Activated gamma-delta T cell treated with anti-CD3 and anti-CD28 coated beads, Interleukin-2, amount 50 U/mL, for 16 hours (primary cell): ENCODE measurements around the gene POLL.
A peak's percentile ranks its signal among the peaks of the same experiment; 100 is the strongest.

ENCODE experiments used
- DNase-seq: peaks from one replicate; pipeline ENCODE4 v3.0.0-alpha.2; 2020; ENCODE audit warnings: low read depth

POLL gene

DNA sequence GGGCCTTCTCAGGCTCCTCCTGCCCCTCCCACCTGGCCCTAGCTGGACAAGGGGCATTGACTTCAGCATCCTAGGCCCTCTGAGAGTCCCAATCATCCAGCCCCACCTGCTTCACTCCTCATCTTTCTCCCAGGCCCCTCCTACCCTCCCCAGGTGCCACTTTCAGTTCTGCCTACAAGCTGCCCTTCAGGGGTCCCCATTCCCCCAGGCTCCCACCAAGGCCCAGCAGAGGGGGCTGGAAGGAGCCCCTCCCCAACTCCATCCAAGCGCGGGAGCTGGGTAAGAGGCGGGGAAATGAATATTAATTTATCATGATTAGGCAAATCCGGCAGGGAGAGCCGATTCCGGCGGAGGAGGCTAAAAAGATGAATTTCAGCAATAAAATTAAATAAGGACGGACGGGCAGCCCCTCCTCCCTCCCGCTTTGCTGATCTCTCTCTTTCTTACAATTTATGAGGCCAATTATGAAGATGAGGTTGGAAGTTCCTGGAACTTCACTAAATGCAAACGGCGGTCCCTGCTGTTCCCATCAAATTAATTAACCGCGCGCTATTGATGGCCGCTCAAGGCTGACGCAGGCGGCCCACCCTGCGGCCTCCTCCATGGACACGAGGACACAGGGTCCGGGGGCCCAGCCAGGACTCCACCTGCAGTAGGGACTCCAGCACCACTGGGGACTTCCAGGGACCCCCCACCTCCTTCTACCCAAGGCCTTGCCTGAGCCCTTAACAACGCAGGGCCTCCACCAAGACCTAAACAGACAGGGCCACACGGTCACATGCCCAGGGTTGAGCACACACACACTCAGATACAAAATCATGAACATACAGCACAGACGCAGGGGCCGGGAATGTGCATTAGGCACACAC lies 13.9 kb downstream of the POLL start:
- DNase-seq = no peak

DNA sequence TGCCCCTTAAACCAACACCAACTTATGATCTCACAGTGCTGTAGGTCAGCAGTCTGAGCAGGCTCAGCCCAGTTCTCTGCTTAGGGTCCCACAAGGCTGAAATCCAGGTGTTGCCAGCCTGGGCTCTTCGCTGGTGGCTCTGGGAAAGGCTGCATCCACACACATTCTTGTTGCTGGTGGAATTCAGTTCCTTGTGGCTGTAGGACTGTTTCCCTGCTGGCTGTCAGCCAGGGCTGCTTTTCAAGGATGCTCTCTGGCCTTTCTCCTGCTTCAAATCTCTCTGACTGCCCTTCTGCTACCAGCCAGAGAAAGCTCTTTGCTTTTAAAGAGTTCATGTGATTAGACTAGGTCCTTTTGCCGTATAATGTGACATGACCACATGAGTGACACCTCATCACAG lies 15.3 kb downstream of the POLL start:
- no peak for DNase-seq

DNA sequence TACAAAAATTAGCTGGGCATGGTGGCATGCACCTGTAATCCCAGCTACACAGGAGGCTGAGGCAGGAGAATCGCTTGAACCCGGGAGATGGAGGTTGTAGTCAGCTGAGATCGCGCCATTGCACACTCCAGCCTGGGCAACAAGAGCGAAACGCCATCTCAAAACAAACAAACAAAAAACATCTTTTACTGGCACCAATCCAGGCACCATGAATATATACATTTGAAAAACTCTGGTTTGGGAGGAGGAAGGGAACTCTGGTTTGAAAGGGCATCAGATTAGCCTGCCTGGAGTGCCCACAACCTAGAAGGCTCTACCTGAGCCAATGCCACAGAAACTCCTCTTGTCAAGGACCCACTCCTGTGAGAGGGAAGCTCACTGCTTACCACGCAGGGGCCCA lies 15.9 kb downstream of the POLL start:
- DNase-seq = no peak

DNA sequence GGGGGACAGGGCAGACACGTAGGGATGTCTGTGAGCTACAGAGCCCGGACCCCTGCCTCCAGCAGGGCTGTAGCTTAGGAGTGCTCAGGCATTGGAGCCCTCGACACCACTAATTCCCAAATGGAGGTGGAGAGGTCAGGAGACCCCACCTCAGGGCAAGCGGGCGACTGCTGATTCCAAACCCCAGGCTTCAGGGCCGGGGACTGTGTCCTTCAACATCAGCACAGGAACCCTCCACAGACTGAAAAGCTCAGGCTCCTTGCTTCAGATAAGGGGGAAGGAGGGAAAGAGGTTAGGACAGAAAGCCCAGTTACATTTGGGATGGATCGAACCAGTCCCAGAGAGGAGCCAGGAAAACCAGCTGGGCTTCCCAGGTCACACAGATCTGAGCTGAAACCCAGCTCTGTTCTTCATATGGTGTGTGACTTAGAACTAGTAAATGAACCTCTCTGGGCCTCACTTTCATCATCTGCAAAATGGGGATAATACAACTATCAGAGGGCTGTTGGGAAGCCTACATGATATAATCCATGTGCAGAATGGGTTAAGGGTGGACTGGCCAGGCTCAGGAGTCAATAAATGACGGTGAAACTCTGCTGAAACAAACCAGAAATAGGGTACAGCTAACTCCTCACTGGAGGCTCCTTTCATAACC lies 16.7 kb downstream of the POLL start:
- DNase-seq = no peak

DNA sequence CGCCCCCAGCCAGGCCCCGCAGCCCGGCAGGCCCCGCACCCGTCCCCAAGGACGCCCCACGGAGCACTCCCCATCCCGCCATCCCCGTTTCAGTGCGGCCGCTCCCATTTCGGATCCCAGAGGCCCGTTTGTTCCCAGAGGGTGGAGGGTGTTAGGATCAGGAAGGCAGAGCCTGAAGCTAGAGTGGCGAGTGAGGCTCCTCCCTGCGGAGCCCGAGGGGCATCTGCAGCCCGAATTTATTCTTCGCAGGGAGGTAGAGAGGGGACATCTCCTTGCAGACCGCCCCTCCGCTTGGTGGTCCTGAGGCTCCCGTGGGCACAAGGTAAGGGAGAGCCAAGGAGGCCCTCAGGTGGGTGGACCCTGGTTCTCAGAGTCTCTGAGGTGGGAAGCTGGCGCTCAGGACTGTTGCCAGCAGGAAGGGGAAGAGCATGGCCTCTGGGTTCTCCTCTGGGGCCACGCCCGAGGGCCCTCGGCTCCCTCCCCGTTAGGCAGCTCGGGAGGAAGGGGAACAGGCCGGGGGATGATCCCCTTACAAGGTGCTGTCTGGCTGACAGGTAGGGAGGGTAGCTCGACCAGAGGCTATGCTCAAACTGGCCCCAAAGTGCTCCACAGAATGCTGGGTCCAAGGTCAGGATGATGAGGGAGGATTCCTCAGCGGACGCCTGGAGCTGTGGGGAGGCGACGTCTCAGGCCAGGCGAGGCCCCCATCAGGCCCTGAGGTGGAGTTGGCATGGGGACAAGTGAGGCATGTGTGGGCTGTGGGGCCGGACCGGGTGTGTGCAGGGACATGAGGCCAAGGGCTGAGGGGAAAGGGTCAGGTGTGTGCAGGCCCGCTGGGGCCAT lies 17.4 kb downstream of the POLL start:
- DNase-seq = no peak

DNA sequence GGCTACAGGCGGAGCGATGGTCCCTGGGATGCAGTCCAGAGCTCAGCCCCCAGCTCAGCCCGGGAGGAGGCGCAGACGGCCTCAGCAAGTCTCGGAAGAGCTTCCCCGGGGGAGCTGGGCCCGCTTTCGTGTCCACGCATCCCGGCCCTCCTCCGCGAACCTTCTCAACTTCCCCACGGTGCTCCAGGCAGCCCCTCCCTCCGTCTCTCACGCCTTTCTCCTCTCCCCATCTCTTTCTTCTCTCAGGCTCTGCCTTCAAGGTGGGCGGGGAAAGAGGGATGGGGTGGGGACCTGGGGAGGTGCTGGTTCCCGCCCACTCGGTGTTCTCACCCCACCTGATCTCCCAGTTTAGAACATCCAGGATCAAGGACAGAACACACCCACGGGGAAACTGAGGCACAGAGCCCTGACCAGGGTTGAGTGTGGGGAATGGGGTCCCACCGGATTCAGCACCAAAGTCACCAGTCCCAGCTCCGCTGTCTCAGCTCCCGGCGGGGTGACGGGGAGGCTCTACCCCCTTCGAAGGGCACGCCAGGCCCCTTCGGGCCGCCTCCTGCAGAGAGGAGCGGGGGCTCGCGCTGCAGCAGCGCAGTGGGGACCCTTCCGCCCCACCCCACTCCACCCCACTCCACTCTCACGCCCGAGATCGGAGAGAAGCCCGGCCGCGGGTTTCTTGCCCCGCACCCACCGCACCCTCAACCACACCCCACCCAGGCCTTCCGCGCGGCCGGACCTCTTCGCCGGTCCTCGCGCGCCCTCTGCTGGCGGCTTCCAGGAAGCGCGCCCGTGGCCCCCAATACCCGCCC lies 18.2 kb downstream of the POLL start:
- DNase-seq = peak; percentile 66

DNA sequence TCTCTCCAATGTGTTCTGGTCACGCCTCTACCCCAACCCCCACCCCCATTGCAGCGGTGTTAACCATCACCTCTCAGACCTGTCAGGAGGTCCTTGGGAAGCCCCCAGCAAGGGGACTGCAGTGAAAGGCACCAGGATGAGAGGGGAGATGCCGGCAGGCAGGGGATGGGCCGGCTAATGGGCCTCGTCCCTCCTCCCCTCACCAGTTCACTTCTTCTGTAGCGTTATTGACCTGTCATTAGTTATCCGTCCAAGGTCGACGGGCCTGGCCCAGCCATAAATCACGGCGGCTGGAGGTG lies 18.8 kb downstream of the POLL start:
- no peak for DNase-seq

DNA sequence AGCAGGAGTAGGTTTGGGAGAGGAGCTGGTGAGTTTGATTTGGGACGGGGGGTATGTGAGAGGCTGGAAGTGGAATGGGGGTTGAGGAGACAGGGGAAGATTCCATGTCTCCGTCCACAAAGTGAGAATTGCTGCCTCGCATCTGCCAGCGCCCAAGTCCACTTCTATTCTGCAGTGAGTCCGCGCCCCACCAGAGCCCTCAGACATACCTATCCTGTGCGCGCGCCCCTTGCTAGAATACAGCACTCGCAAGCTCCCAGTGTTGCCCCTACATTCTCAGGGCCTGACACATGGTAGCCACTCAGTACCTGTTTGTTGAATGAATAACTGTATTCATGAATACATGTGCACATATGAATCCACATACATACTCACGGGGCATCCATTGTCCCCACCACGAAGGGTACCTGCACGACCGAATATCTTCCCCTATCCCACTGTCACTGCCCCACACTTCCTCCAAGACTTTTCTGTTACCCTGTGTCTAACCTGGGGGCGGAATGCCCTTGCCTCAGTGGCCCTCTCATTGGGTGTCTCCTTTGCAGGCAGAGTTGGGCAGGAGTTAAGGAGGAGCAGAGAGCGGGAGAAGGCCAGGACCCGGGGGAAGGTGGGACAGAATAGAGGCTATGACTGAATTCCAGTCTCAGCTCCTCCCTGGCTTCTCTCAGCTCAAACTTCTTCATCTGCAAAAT lies 19.9 kb downstream of the POLL start:
- no peak for DNase-seq

DNA sequence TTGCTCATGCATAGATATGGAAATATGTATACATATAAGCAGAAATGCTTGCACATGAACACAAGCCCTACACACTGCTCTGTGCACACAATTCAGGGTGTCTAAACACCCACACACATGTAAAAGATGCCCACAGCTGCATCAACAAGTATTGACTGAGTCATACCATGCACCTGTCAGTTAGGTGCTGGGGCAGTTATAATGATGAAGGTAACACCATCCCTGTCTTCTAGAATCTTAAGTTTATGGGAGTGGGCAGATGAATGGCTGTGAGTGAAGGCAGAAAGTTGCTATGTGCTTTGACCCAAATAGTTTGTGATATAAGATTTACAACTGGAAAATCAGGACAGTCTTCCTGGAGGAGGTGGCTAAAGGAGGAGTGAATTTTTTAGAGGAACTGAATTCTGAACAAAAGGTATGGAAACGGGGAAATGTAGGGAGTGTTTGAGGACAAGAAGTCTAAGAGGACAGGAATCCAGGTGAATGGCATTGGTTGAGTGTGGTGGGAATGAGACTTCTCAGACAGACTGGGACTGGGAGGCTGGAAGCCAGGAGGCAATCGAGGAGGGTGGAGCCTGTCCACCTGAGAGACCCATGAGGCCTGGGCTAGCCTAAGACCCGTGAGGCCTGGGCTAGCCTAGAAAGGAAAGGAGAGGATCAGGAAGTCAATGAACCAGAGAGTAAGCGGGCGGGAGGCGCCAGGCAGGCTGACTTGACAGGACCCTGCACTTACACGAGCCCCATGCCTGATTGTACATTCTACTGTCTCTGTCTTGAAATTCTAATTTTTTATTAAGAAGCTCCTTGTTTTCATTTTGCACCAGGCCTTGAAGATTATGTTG lies 20.7 kb downstream of the POLL start:
- no peak for DNase-seq

DNA sequence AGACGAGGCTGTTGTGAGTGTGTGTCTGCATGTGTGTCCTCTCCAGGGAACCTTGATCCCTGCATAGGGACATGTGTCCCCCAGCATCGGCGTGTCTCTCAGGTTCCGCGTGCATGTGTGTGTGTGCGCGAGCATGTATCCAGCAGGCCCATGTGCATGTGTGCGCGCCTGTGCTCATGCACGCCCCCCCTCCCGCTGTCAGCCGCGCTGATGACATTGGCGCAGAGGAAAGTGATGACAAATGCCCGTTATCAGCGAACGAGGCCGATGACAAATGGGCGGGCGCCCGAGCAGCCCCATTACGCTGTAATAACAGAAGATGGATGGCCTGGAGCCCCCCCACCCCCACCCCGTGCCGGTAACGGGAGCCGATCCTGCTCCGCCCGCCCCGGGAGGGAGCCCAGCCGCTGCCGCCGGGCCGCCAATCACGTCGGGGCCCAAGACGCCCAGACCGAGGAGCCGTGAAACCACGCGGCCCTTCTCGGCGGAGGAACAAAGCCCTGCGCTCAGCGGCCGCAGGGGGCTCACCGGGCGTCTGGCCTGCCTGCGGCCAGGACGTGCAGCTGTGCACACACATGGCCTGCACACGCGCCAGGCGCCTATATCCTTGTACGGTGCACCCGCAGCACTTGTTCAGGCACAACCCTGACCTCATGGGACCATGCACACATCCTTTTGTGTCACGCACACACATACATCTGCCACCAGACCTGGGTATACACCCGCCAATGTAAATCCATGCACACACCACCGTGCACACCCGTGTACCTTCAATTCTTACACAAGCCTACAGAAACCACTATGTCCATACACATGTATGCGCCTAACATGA lies 21.5 kb downstream of the POLL start:
- DNase-seq = no peak

DNA sequence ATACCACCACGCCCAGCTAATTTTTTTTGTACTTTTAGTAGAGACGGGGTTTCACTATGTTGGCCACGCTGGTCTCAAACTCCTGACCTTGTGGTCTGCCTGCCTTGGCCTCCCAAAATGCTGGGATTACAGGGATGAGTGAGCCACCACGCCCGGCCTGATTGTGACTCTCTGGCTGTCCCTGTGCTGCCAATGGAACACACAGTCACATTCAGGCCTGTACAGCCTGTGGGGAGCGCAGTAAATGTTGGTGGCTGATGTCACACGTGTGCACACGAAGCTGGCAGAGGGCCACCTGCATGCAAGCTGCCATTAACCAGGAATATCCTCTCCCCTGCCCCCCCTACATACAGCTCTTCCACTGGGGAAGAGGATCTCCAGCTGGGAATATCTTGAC lies 22.1 kb downstream of the POLL start:
- DNase-seq = no peak

DNA sequence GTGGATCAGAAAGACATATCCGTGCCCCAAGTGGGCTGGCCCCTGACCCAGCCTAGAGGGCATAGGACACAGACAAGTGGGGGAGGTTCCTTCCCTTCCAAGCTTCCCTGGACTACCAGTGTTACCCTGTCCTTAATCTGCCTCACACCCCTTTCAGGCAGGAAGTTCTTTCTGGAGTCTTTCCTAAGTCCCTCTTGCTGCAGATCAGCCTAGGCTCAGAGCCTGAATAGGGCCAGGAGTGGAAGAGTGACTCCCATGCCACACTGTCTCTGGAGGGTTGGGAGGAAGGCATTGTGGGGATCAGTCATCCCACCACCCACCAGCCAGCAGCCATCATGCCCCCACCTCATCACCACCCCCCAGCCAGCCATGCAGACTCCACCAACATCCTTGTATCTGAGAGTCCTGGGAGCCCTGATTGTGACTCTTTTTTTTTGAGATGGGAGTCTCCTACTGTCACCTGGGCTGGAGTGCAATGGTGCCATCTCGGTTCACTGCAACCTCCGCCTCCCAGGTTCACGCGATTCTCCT lies 22.6 kb downstream of the POLL start:
- no peak for DNase-seq

DNA sequence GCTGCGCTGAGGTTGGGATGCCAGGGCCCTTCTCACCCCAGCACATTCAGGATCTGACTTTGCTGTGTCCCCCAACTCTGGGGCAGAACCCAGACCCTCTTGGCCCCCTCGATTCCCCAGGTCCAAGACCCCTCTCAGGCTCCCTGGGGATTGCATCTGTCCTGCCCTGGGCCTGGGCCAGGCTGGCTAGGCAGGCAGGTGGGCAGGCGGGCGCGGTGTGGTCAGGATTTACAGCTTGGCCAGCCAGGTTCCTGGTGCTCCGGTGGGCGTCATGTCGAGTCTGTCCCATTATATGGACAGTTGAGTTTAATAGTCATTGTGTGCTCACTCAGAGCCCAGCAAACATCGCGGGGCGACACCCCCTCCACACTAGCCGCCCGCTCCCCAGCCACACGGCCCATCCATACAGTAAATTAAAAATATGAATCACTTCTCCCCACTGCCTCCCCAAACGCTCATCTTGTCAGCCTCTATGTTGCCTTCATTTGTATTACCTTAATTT lies 23.5 kb downstream of the POLL start:
- no peak for DNase-seq

DNA sequence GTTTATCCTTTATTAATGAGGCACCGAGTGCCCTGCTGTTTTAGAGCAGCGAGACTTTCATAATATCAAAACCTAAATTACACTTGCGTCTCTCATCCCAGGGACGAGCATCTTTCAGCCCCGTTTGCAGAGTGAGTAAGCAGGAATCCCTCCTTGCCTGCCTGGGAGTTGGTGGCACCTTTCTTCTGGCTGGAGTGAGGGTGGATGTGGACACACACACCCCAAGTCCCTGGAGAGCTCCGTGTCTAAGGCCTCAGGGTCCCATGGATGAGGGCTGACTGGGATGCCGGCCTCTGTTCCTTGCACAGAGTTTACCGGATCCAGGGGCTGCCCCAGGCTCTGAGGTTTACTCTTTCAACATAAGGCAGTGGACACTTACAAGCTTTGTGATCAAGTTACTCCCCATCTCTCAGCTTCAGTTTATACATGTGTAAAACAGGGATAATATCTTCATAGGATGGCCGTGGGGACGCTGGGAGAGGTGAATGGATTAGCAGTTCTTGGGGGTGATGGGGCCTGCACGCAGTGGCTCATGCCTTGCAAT lies 24.5 kb downstream of the POLL start:
- DNase-seq = no peak

DNA sequence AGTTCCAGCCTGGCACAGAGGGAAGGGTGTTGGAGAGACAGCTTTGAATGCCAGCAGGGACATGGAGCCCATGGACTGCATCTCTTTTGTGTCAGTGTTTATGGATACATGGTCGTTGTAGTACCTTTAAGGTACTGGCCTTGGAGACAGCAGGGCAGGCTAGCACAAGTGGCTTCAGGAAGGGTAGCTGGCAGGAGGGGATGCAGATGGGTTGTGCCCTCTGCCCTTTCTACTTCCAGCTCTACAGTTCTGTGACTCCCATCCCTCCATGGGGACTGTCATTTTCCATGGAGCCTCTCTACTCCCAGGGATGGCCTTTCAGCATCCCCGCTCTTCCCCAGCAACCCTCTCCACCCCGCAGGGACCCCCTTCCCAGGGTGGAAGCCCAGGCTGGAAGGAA lies 25.1 kb downstream of the POLL start:
- no peak for DNase-seq

DNA sequence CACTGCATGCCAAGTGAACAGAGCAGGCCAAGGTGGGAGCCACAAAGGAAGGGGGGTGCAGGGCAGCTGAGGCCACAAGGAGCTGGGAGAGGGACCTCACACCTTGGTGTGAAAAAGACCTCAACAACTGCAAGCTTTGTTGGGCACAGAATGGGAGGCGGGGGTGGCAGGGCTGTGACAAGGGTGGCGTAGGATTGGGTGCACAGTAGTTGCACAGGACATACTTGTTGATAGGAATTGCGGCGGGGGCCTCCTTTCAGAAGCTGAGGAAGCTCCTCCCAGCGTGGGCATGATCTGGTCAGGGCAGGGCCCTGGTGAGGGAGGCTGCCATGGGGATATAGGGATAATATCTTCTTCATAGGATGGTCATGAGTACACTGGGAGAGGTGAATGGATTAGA lies 25.8 kb downstream of the POLL start:
- no peak for DNase-seq

DNA sequence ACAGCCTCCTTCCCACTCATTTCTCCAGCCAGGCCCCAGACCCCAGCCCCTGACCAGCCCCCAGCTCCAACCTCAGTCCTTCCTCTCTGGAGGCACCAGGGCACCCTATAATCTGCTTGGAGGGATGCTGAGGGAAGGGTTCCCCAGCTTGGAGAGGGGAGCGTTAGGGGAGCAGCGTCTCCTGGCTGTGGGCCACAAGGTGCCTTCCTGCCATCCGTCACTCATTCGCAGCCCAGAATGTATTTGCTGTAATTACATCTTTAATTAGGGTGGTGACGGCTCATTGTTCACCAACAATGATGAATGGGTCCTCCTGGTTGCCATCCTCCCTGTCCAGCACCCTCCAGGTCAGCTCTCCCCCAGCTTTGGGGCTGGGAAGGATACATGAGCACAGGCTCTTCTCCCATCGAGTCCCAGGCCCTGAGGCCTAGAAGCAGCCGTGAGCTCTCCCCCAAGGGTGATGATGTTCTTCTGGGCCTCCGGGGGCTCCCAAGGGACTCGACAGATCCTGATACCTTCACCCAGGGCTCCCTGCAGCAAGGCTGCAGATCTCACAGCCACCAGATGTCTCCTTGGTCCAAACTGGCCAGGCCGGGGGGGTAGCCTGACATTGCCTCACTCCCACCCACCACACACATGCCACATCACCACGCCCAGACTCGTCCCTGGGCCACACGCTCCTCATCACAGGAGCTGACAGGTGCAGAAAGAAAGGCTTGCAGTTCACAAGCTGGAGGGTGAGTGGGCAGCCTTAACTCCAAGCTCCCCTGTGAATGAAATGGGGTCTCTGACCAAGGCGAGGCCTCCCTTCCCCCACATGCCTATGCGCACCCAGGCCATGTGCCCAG lies 26.8 kb downstream of the POLL start:
- no peak for DNase-seq
